Astrocyte (in vitro differentiated cells and primary cell): ENCODE data around the gene UCP2.

Experiments
- EZH2 ChIP-seq: IDR thresholded peaks from 2 replicates; pipeline ENCODE4 v1.6.1; 2012; ENCODE audit warnings: mild to moderate bottlenecking, low read length, inconsistent platforms; ENCODE audit not compliant: insufficient read depth
- TF ChIP-seq, protein P1 (sequence below): IDR thresholded peaks from 2 replicates; pipeline ENCODE4 v1.5.1; 2011; ENCODE audit warnings: low read depth, mild to moderate bottlenecking, inconsistent platforms, low read length, moderate library complexity; ENCODE audit not compliant: insufficient read depth

DNA sequence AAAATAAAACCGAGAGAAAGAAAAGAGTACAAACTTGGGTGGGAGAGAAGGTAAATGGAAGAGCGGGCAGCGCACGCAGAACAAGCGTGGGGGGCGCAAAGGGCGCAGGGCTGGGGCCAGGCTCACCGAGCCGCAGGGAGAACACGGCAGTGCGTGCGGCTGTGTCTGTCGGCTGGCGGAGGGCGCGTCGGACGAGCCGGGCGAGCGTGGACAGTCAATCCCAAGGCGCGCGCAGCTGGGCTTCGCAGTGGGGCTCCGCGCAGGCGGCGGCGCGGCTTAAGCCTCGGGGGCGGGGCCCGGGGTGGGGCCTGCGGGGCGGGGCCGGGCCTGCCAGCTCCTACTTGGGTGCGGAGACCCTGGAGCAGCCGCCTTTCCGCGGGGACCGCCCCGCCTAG is at the start of gene UCP2:
- TF ChIP-seq, protein P1, sequence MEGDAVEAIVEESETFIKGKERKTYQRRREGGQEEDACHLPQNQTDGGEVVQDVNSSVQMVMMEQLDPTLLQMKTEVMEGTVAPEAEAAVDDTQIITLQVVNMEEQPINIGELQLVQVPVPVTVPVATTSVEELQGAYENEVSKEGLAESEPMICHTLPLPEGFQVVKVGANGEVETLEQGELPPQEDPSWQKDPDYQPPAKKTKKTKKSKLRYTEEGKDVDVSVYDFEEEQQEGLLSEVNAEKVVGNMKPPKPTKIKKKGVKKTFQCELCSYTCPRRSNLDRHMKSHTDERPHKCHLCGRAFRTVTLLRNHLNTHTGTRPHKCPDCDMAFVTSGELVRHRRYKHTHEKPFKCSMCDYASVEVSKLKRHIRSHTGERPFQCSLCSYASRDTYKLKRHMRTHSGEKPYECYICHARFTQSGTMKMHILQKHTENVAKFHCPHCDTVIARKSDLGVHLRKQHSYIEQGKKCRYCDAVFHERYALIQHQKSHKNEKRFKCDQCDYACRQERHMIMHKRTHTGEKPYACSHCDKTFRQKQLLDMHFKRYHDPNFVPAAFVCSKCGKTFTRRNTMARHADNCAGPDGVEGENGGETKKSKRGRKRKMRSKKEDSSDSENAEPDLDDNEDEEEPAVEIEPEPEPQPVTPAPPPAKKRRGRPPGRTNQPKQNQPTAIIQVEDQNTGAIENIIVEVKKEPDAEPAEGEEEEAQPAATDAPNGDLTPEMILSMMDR, result no peak
- no peak for TF ChIP-seq EZH2
